ENCODE results near the gene CEND1.

DNA sequence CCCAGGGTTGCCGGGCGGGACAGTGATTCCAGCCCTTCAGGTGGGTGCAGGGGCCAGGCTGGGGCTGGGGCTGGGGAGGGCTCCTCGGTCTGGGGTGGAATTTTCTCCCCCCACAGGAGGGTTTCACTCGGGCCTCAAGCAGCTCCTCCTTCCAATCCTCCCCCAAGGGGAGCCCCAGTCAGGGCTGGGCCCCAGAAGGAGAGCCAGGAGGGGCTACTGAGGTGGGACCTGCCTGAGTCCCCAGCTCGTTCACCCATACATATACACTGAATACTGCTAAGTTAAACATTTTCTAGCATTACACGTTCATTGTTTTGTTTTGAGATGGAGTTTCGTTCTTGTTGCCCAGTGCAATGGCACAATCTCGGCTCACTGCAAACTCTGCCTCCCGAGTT is 36.3 kb upstream of the CEND1 start:
- TF ChIP-seq GATA2 (IDR thresholded peaks at IDR 0.05; ENCODE audit: low read depth, low read length) (no peak), GATA3 (IDR thresholded peaks at IDR 0.05; ENCODE audit: low read depth, low read length) (no peak)

Measured in SH-SY5Y (cell line).